ENCODE measurements around the gene GPR84.

The GPR84 gene
- long read RNA-seq, donor 1: 0 reads
- long read RNA-seq, donor 2: 0 reads
- long read RNA-seq, donor 3: 0 reads
- long read RNA-seq, donor 4: 0 reads
- long read RNA-seq, donor 5: 0 reads
- long read RNA-seq, donor 6: 0 reads
- long read RNA-seq, donor 7, partial matches to known transcripts: 0 of 1 reads
- long read RNA-seq, donor 7, other reads (novel, unspliced or antisense): 0 of 1 reads
- long read RNA-seq, donor 8: 0 reads

GRCh38 chr12:54364413-54364812, at the start of gene GPR84:
Gene GPR84, minus strand, starts transcription at chr12:54364486. Its CDS starts 635 bp downstream, at chr12:54363851.
- DNase-seq: no peak

GRCh38 chr12:54413284-54414190, 49.3 kb upstream of the GPR84 start:
- DNase-seq: no peak

- DNase-seq: no peak
Measured at GRCh38 chr12:54412786-54413185, 48.5 kb upstream of the GPR84 start.

GRCh38 chr12:54412348-54412747, 48.1 kb upstream of the GPR84 start:
- DNase-seq: no peak

- no peak for DNase-seq
Measured at GRCh38 chr12:54411391-54412241, 47.3 kb upstream of the GPR84 start.

GRCh38 chr12:54409267-54409666, 45.0 kb upstream of the GPR84 start:
- no peak for DNase-seq

GRCh38 chr12:54407183-54407905, 43.1 kb upstream of the GPR84 start:
- DNase-seq: no peak

- DNase-seq: no peak
Measured at GRCh38 chr12:54405573-54405972, 41.3 kb upstream of the GPR84 start.

- no peak for DNase-seq
Measured at GRCh38 chr12:54405106-54405505, 40.8 kb upstream of the GPR84 start.

- no peak for DNase-seq
Measured at GRCh38 chr12:54404061-54405004, 40.0 kb upstream of the GPR84 start.

- no peak for DNase-seq
Measured at GRCh38 chr12:54401119-54401518, 36.8 kb upstream of the GPR84 start.

- DNase-seq: peak; percentile 68
Measured at GRCh38 chr12:54398995-54399793, 34.9 kb upstream of the GPR84 start.

- DNase-seq: no peak
Measured at GRCh38 chr12:54398218-54398617, 33.9 kb upstream of the GPR84 start.

GRCh38 chr12:54397157-54397556, 32.9 kb upstream of the GPR84 start:
- DNase-seq: no peak

- DNase-seq: no peak
Measured at GRCh38 chr12:54395545-54395944, 31.3 kb upstream of the GPR84 start.

- DNase-seq: no peak
Measured at GRCh38 chr12:54394986-54395385, 30.7 kb upstream of the GPR84 start.

- DNase-seq: no peak
Measured at GRCh38 chr12:54394281-54394719, 30.0 kb upstream of the GPR84 start.

- no peak for DNase-seq
Measured at GRCh38 chr12:54393743-54394142, 29.5 kb upstream of the GPR84 start.

GRCh38 chr12:54393207-54393609, 28.9 kb upstream of the GPR84 start:
- DNase-seq: no peak

Data from right kidney (tissue), 9 donors.